Neural progenitor cell (in vitro differentiated cells): ENCODE measurements around the gene RAPGEF6. TPM values are rescaled to one million over a fixed set of nuclear protein-coding genes. Genes with fewer than 3 reads are reported as not detected.
"Not testable (repeated sequence)": the region's sequence is repeated elsewhere in the genome, so short reads cannot be mapped to it uniquely, and the experiment has no call there.

Source experiments
- DNase-seq: peaks from one replicate; pipeline ENCODE4 v3.0.0-alpha.2; 2016; ENCODE audit warnings: low spot score
- H2AFZ ChIP-seq: fragments of 200-600 bp; sonication (generic); replicated peaks from 2 replicates; pipeline ENCODE4 v1.6.1; 2016; ENCODE audit warnings: antibody characterized with exemption
- H3F3A ChIP-seq: fragments of 200-600 bp; sonication (generic); 2 replicates; pipeline ENCODE4 v1.6.1; 2016; ENCODE audit warnings: antibody characterized with exemption, low read depth
- H3K27ac ChIP-seq: fragments of 200-600 bp; sonication (generic); 2 replicates; pipeline ENCODE4 v1.5.1; 2016; ENCODE audit warnings: mild to moderate bottlenecking
- H3K27me3 ChIP-seq: fragments of 200-600 bp; sonication (generic); 2 replicates; pipeline ENCODE4 v1.6.1; 2016; ENCODE audit warnings: mild to moderate bottlenecking, moderate library complexity
- H3K36me3 ChIP-seq: fragments of 200-600 bp; sonication (generic); 2 replicates; pipeline ENCODE4 v1.5.1; 2016
- H3K4me1 ChIP-seq: fragments of 200-600 bp; sonication (generic); 2 replicates; pipeline ENCODE4 v1.6.1; 2016; ENCODE audit warnings: mixed run types
- H3K4me2 ChIP-seq: fragments of 200-600 bp; sonication (generic); 2 replicates; pipeline ENCODE4 v1.6.1; 2016
- H3K4me3 ChIP-seq: fragments of 200-600 bp; sonication (generic); 2 replicates; pipeline ENCODE4 v1.5.1; 2016
- H3K79me2 ChIP-seq: fragments of 200-600 bp; sonication (generic); 2 replicates; pipeline ENCODE4 v1.6.1; 2016; ENCODE audit warnings: low read depth
- H3K9ac ChIP-seq: fragments of 200-600 bp; sonication (generic); 2 replicates; pipeline ENCODE4 v1.6.1; 2016
- H3K9me3 ChIP-seq: fragments of 200-600 bp; sonication (generic); 2 replicates; pipeline ENCODE4 v1.5.1; 2016; ENCODE audit warnings: low read depth
- H4K20me1 ChIP-seq: fragments of 200-600 bp; sonication (generic); 2 replicates; pipeline ENCODE4 v1.6.1; 2016; ENCODE audit warnings: low read depth
- H3K27ac Mint-ChIP-seq: 3 replicates; pipeline ENCODE4 v1.8.0; 2021; ENCODE audit warnings: mixed read lengths
- H3K27me3 Mint-ChIP-seq: 2 replicates; pipeline ENCODE4 v1.8.0; 2022; ENCODE audit warnings: low read depth, mild to moderate bottlenecking, inconsistent platforms, moderate library complexity, mixed read lengths; ENCODE audit not compliant: insufficient read depth
- H3K36me3 Mint-ChIP-seq: 3 replicates; pipeline ENCODE4 v1.8.0; 2021; ENCODE audit warnings: mixed read lengths
- H3K4me1 Mint-ChIP-seq: 3 replicates; pipeline ENCODE4 v1.8.0; 2021; ENCODE audit warnings: mixed read lengths
- H3K4me3 Mint-ChIP-seq: 3 replicates; pipeline ENCODE4 v1.8.0; 2021; ENCODE audit warnings: mild to moderate bottlenecking, moderate library complexity, mixed read lengths
- H3K9me3 Mint-ChIP-seq: 3 replicates; pipeline ENCODE4 v1.8.0; 2020; ENCODE audit warnings: mixed read lengths
- CTCF ChIP-seq: fragments of 200-600 bp; sonication (generic); IDR thresholded peaks from 2 replicates; pipeline ENCODE4 v1.5.1; 2017; ENCODE audit warnings: antibody characterized with exemption, mild to moderate bottlenecking
- EZH2 ChIP-seq: fragments of 200-600 bp; sonication (generic); IDR thresholded peaks from 2 replicates; pipeline ENCODE4 v1.6.1; 2017; ENCODE audit warnings: antibody characterized with exemption, mild to moderate bottlenecking, moderate library complexity
- EZH2phosphoT487 ChIP-seq: fragments of 200-600 bp; sonication (generic); IDR thresholded peaks from 2 replicates; pipeline ENCODE4 v1.6.1; 2017; ENCODE audit warnings: antibody characterized with exemption
- total RNA-seq: library from RNA; depleted of rRNA; stranded (reverse); fragments of >200 nt; gene quantifications from 2 replicates; pipeline ENCODE4 v1.2.3, GENCODE V29; 2015; ENCODE audit warnings: low replicate concordance

RAPGEF6 gene
- total RNA-seq, 1 donor from 2014 or later = 18.1 TPM

DNA sequence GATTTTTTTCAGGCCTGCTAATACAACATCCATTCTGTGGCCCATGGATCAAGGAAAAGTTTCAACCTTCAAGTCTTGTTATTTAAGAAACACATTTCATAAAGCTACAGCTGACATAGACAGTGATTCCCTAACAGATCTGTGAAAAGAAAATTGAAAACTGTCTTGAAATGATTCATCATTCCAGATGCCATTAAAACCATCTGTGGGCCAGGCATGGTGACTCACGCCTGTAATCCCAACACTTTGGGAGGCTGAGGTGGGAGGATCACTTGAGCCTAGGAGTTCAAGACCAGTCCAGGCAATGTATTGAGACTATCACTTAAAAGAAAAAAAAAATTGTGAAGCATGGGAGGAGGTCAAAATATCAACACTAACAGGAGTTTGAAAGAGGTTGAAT lies 6.0 kb downstream of the RAPGEF6 start:
- Histone ChIP-seq H3F3A (no peaks in the 10 kb centered on the region), H4K20me1 (peaks cover 32% of the 10 kb centered on the region), H3K4me1 (peaks cover 5% of the 10 kb centered on the region), H2AFZ (no peak overlapping the region), H3K9me3 (no peaks in the 10 kb centered on the region), H3K4me3 (no peak overlapping the region), H3K9ac (no peak overlapping the region), H3K4me2 (no peak overlapping the region), H3K27me3 (no peaks in the 10 kb centered on the region), H3K36me3 (no peaks in the 10 kb centered on the region), H3K79me2 (peaks cover 100% of the 10 kb centered on the region), H3K27ac (no peak overlapping the region)
- Mint-ChIP-seq H3K36me3 (peaks cover 19% of the 10 kb centered on the region), H3K4me1 (peaks cover 4% of the 10 kb centered on the region), H3K4me3 (no peak overlapping the region), H3K9me3 (peaks cover 10% of the 10 kb centered on the region), H3K27me3 (peaks cover 2% of the 10 kb centered on the region), H3K27ac (no peak overlapping the region)
- no peak for DNase-seq
- no peak for TF ChIP-seq CTCF
- TF ChIP-seq EZH2phosphoT487 = no peak
- no peak for TF ChIP-seq EZH2

DNA sequence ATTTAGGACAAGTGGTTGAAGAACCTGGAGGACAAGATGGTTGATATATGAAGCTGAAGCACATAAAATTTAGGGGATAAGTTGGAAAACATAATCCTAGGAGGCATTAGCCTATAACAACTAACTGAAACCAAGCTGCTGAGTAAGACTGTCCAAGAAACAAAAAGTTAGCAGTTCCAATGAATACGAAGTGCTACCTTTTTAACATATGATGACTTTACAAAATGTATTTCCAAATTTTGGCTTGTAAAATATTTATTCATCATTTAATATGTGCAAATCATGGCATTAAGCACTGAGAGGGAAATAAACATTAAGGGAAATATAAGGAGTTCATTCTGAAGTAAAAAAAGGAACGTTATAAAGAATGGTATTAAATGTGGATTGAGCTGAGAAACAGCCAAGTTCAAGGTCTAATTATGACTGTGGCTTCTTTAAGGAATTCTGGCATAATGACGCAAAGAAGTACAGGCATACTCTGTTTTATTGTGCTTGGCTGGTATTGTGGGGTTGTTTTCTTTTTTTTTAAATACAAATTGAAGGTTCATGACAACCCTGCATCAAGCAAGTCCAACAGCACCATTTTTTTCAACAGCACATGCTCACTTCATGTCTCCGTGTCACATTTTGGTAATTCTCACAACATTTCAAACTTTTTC lies 7.7 kb downstream of the RAPGEF6 start:
- H3K4me2 ChIP-seq = no peak overlapping the region
- no peaks in the 10 kb centered on the region for H3F3A ChIP-seq
- TF ChIP-seq EZH2 (no peak), CTCF (no peak), EZH2phosphoT487 (no peak)
- peaks cover 98% of the 10 kb centered on the region for H3K79me2 ChIP-seq
- no peak overlapping the region for H2AFZ ChIP-seq
- H3K27ac ChIP-seq = no peak overlapping the region
- no peak overlapping the region for H3K4me3 Mint-ChIP-seq
- H3K27me3 Mint-ChIP-seq = peaks cover 2% of the 10 kb centered on the region
- peaks cover 19% of the 10 kb centered on the region for H4K20me1 ChIP-seq
- no peaks in the 10 kb centered on the region for H3K36me3 ChIP-seq
- H3K4me3 ChIP-seq = no peak overlapping the region
- no peak for DNase-seq
- no peaks in the 10 kb centered on the region for H3K9me3 ChIP-seq
- no peaks in the 10 kb centered on the region for H3K4me1 ChIP-seq
- peaks cover 10% of the 10 kb centered on the region for H3K9me3 Mint-ChIP-seq
- no peak overlapping the region for H3K9ac ChIP-seq
- no peaks in the 10 kb centered on the region for H3K27me3 ChIP-seq
- H3K4me1 Mint-ChIP-seq = no peaks in the 10 kb centered on the region
- H3K36me3 Mint-ChIP-seq = peaks cover 31% of the 10 kb centered on the region
- H3K27ac Mint-ChIP-seq = no peak overlapping the region

DNA sequence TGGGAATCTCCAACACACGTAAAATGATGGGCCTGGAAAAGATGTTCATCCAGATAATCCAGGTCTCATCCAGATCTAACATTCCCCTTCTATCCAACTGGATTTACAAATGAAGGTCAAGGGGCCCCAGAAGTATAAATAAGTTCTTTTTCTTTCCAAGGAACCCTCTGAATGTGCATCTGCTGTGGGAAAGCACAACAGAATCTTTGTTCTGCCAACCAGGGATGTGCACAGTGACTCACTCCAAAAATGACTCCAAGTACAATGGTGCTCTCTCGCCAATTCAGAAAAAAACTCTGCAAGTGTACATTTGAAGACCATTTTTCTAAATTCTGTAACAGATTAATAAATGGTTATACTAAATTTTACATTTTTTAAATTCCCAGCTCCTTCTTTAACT lies 12.4 kb downstream of the RAPGEF6 start:
- DNase-seq = no peak
- Histone ChIP-seq H3K4me2 (no peak overlapping the region), H3K27me3 (no peaks in the 10 kb centered on the region), H3K4me3 (no peak overlapping the region), H3K79me2 (peaks cover 97% of the 10 kb centered on the region), H3K27ac (no peak overlapping the region), H4K20me1 (peaks cover 9% of the 10 kb centered on the region), H3K9me3 (no peaks in the 10 kb centered on the region), H3F3A (no peaks in the 10 kb centered on the region), H3K9ac (no peak overlapping the region), H3K36me3 (no peaks in the 10 kb centered on the region), H2AFZ (no peak overlapping the region), H3K4me1 (no peaks in the 10 kb centered on the region)
- Mint-ChIP-seq H3K27ac (no peak overlapping the region), H3K27me3 (peaks cover 3% of the 10 kb centered on the region), H3K9me3 (peaks cover 8% of the 10 kb centered on the region), H3K4me3 (no peak overlapping the region), H3K4me1 (no peaks in the 10 kb centered on the region), H3K36me3 (peaks cover 32% of the 10 kb centered on the region)
- TF ChIP-seq EZH2 = no peak
- TF ChIP-seq CTCF = no peak
- TF ChIP-seq EZH2phosphoT487 = no peak

GRCh38 chr5:131621164-131621563 lies 13.9 kb downstream of the RAPGEF6 start:
- not testable (repeated sequence) for H3K4me3 ChIP-seq, H3K4me3 Mint-ChIP-seq, H3K27ac Mint-ChIP-seq, H3K4me2 ChIP-seq, H3K4me1 Mint-ChIP-seq, H3K27me3 Mint-ChIP-seq, H2AFZ ChIP-seq, DNase-seq, H3K9me3 ChIP-seq, H3K9ac ChIP-seq, H3K4me1 ChIP-seq, H3F3A ChIP-seq, H3K36me3 ChIP-seq, H3K27ac ChIP-seq, H3K27me3 ChIP-seq, H4K20me1 ChIP-seq
- Mint-ChIP-seq H3K9me3 (peaks cover 14% of the 10 kb centered on the region), H3K36me3 (peaks cover 32% of the 10 kb centered on the region)
- H3K79me2 ChIP-seq = peaks cover 96% of the 10 kb centered on the region
